ENCODE measurements around the gene BRPF1. TPM values are rescaled to one million over a fixed set of nuclear protein-coding genes. Genes with fewer than 3 reads are reported as not detected.

BRPF1 gene
- total and polyA plus RNA-seq, 10 of the 15 experiments (the other 5 are each of a cell fraction or from before 2014, with no cell fraction given): 1.2 to 25.3 (median 13.6) TPM

GRCh38 chr3:9791790-9792404 is 60.4 kb downstream of the BRPF1 start (continued):
- TF ChIP-seq, protein P1, sequence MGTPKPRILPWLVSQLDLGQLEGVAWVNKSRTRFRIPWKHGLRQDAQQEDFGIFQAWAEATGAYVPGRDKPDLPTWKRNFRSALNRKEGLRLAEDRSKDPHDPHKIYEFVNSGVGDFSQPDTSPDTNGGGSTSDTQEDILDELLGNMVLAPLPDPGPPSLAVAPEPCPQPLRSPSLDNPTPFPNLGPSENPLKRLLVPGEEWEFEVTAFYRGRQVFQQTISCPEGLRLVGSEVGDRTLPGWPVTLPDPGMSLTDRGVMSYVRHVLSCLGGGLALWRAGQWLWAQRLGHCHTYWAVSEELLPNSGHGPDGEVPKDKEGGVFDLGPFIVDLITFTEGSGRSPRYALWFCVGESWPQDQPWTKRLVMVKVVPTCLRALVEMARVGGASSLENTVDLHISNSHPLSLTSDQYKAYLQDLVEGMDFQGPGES (IDR thresholded peaks at IDR 0.05): no peak
- TF ChIP-seq POLR2AphosphoS5 (IDR thresholded peaks at IDR 0.05; ENCODE audit: low read length) (no peak), FOS (IDR thresholded peaks at IDR 0.05; ENCODE audit: borderline replicate concordance, extremely low read depth, insufficient read length) (no peak), TAF1 (IDR thresholded peaks at IDR 0.05; ENCODE audit: borderline replicate concordance, low read depth, low read length) (no peak), PML (IDR thresholded peaks at IDR 0.05; ENCODE audit: low read length) (peak; percentile 84), NR2F1 (conservative IDR thresholded peaks at IDR 0.05) (peak; percentile 38), ZSCAN29 (IDR thresholded peaks at IDR 0.05) (no peak), RUNX3 (IDR thresholded peaks at IDR 0.05; ENCODE audit: low read length) (no peak; the same call in 1 of the 2 replicates), SRF (IDR thresholded peaks at IDR 0.05; ENCODE audit: low read depth in 2 of 2, low read length in 2 of 2) (no peak), ATF3 (IDR thresholded peaks at IDR 0.05; ENCODE audit: borderline replicate concordance, extremely low read depth, low read depth, low read length) (no peak), HDAC6 (IDR thresholded peaks at IDR 0.05; ENCODE audit: unreplicated experiment) (no peak), NBN (IDR thresholded peaks at IDR 0.05) (peak; percentile 0; the same call in 1 of the 2 replicates), CREM (IDR thresholded peaks at IDR 0.05; ENCODE audit: low read depth) (no peak), TCF7 (IDR thresholded peaks at IDR 0.05; ENCODE audit: borderline replicate concordance) (no peak), GATAD2B (conservative IDR thresholded peaks at IDR 0.05; ENCODE audit: low read depth) (peak; percentile 72; the same call in 1 of the 2 replicates), SP1 (IDR thresholded peaks at IDR 0.05; ENCODE audit: low read depth, low read length) (no peak), ZBED1 (IDR thresholded peaks at IDR 0.05; ENCODE audit: borderline replicate concordance) (no peak), BCL11A (IDR thresholded peaks at IDR 0.05; ENCODE audit: low read depth, low read length) (no peak), JUNB (IDR thresholded peaks at IDR 0.05) (no peak), NKRF (conservative IDR thresholded peaks at IDR 0.05) (0 out of 2 replicates have a peak, but pooled peaks have one; percentile 84), IKZF1 (conservative IDR thresholded peaks at IDR 0.05) (no peak; the same call in 1 of the 2 replicates)
- TF ChIP-seq, protein P2, sequence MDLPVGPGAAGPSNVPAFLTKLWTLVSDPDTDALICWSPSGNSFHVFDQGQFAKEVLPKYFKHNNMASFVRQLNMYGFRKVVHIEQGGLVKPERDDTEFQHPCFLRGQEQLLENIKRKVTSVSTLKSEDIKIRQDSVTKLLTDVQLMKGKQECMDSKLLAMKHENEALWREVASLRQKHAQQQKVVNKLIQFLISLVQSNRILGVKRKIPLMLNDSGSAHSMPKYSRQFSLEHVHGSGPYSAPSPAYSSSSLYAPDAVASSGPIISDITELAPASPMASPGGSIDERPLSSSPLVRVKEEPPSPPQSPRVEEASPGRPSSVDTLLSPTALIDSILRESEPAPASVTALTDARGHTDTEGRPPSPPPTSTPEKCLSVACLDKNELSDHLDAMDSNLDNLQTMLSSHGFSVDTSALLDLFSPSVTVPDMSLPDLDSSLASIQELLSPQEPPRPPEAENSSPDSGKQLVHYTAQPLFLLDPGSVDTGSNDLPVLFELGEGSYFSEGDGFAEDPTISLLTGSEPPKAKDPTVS (IDR thresholded peaks at IDR 0.05; ENCODE audit: low read depth, low read length): no peak
- TF ChIP-seq, protein P3, sequence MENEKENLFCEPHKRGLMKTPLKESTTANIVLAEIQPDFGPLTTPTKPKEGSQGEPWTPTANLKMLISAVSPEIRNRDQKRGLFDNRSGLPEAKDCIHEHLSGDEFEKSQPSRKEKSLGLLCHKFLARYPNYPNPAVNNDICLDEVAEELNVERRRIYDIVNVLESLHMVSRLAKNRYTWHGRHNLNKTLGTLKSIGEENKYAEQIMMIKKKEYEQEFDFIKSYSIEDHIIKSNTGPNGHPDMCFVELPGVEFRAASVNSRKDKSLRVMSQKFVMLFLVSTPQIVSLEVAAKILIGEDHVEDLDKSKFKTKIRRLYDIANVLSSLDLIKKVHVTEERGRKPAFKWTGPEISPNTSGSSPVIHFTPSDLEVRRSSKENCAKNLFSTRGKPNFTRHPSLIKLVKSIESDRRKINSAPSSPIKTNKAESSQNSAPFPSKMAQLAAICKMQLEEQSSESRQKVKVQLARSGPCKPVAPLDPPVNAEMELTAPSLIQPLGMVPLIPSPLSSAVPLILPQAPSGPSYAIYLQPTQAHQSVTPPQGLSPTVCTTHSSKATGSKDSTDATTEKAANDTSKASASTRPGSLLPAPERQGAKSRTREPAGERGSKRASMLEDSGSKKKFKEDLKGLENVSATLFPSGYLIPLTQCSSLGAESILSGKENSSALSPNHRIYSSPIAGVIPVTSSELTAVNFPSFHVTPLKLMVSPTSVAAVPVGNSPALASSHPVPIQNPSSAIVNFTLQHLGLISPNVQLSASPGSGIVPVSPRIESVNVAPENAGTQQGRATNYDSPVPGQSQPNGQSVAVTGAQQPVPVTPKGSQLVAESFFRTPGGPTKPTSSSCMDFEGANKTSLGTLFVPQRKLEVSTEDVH (IDR thresholded peaks at IDR 0.05; ENCODE audit: low read depth, partially characterized antibody): no peak

Measured in GM12878 (cell line).